WTC11 (cell line): ENCODE measurements around the gene PGAM1. TPM values are rescaled to one million over a fixed set of nuclear protein-coding genes. Genes with fewer than 3 reads are reported as not detected.

Experiments used
- ATAC-seq: fragments of 200-7000 bp; cut with Tn5 transposase; 2 replicates; pipeline ENCODE4 v1.10.0; 2021; ENCODE audit warnings: mild to moderate bottlenecking, moderate library complexity
- CTCF ChIA-PET: fragments of 300-600 bp; sonication (Branson Sonifier 250); formaldehyde crosslinking; loops from one replicate; lab custom pipeline; 2021; ENCODE audit warnings: antibody characterized with exemption; lab: Charles Lee
- POLR2A ChIA-PET: fragments of 350-600 bp; sonication (Branson Sonifier 250); formaldehyde crosslinking; loops from one replicate; lab custom pipeline; 2021; ENCODE audit warnings: antibody characterized with exemption; lab: Charles Lee
- DNase-seq: peaks from one replicate; pipeline ENCODE4 v3.0.0; 2021; ENCODE audit warnings: low spot score
- H3K27ac Mint-ChIP-seq: 2 replicates; pipeline ENCODE4 v1.8.0; 2021; ENCODE audit warnings: mixed read lengths
- H3K27me3 Mint-ChIP-seq: 2 replicates; pipeline ENCODE4 v1.8.0; 2021; ENCODE audit warnings: low read depth, mild to moderate bottlenecking, moderate library complexity, mixed read lengths
- H3K36me3 Mint-ChIP-seq: 2 replicates; pipeline ENCODE4 v1.8.0; 2021; ENCODE audit warnings: mixed read lengths
- H3K4me1 Mint-ChIP-seq: 2 replicates; pipeline ENCODE4 v1.8.0; 2022; ENCODE audit warnings: mixed read lengths
- H3K4me3 Mint-ChIP-seq: 2 replicates; pipeline ENCODE4 v1.8.0; 2021; ENCODE audit warnings: mild to moderate bottlenecking, moderate library complexity, mixed read lengths
- H3K9me3 Mint-ChIP-seq: 2 replicates; pipeline ENCODE4 v1.8.0; 2021; ENCODE audit warnings: mixed read lengths
- AR ChIP-seq: fragments of 250-450 bp; sonication (Bioruptor Pico); IDR thresholded peaks from 2 replicates; pipeline ENCODE4 v1.9.0; 2021; ENCODE audit warnings: mild to moderate bottlenecking
- ATF2 ChIP-seq: sonication (generic); formaldehyde crosslinking; IDR thresholded peaks from 2 replicates; pipeline ENCODE4 v1.8.1; 2022; ENCODE audit warnings: low read depth, missing genetic modification reagents, borderline replicate concordance
- ATF6 ChIP-seq: sonication (generic); formaldehyde crosslinking; IDR thresholded peaks from 2 replicates; pipeline ENCODE4 v1.8.1; 2023; ENCODE audit warnings: mild to moderate bottlenecking, missing genetic modification reagents
- CDX4 ChIP-seq: fragments of 250-450 bp; sonication (Bioruptor Pico); IDR thresholded peaks from 2 replicates; pipeline ENCODE4 v1.9.0; 2021; ENCODE audit warnings: moderate library complexity, mild to moderate bottlenecking, inconsistent platforms, borderline replicate concordance
- CREM ChIP-seq: sonication (generic); formaldehyde crosslinking; IDR thresholded peaks from 2 replicates; pipeline ENCODE4 v1.8.1; 2022; ENCODE audit warnings: mild to moderate bottlenecking, missing genetic modification reagents, moderate library complexity
- GABPB1 ChIP-seq: sonication (generic); formaldehyde crosslinking; IDR thresholded peaks from 2 replicates; pipeline ENCODE4 v1.8.1; 2023; ENCODE audit warnings: mild to moderate bottlenecking, missing genetic modification reagents
- HMGXB4 ChIP-seq: sonication (generic); formaldehyde crosslinking; IDR thresholded peaks from 2 replicates; pipeline ENCODE4 v1.8.1; 2023; ENCODE audit warnings: mild to moderate bottlenecking, moderate library complexity, missing genetic modification reagents
- MXD4 ChIP-seq: fragments of 250-450 bp; sonication (Bioruptor Pico); IDR thresholded peaks from 2 replicates; pipeline ENCODE4 v1.8.0; 2021; ENCODE audit warnings: mild to moderate bottlenecking, moderate library complexity, borderline replicate concordance
- PREB ChIP-seq: sonication (generic); formaldehyde crosslinking; IDR thresholded peaks from 2 replicates; pipeline ENCODE4 v1.8.1; 2022; ENCODE audit warnings: mild to moderate bottlenecking, missing genetic modification reagents, moderate library complexity, borderline replicate concordance
- PRRX2 ChIP-seq: fragments of 250-450 bp; sonication (Bioruptor Pico); IDR thresholded peaks from 2 replicates; pipeline ENCODE4 v1.8.0; 2021; ENCODE audit warnings: mild to moderate bottlenecking
- RORB ChIP-seq: fragments of 250-450 bp; sonication (Bioruptor Pico); IDR thresholded peaks from 2 replicates; pipeline ENCODE4 v1.9.0; 2021; ENCODE audit warnings: mild to moderate bottlenecking
- SP1 ChIP-seq: sonication (generic); formaldehyde crosslinking; conservative IDR thresholded peaks from 2 replicates; pipeline ENCODE4 v1.8.1; 2022; ENCODE audit warnings: missing genetic modification reagents
- ZBTB43 ChIP-seq: sonication (generic); formaldehyde crosslinking; IDR thresholded peaks from 2 replicates; pipeline ENCODE4 v1.8.1; 2023; ENCODE audit warnings: mild to moderate bottlenecking, missing genetic modification reagents
- ZNF281 ChIP-seq: sonication (generic); formaldehyde crosslinking; IDR thresholded peaks from 2 replicates; pipeline ENCODE4 v1.8.0; 2023; ENCODE audit warnings: mild to moderate bottlenecking, missing genetic modification reagents
- ZNF425 ChIP-seq: fragments of 250-450 bp; sonication (Bioruptor Pico); conservative IDR thresholded peaks from 2 replicates; pipeline ENCODE4 v1.9.0; 2021; ENCODE audit warnings: mild to moderate bottlenecking
- total RNA-seq: library from RNA; stranded (reverse); gene quantifications from 3 replicates; pipeline ENCODE4 v1.2.3, GENCODE V29; 2021

The PGAM1 gene
- total RNA-seq, 1 experiment from 2014 or later = 833 TPM

- TF ChIP-seq CDX4 = no peak
- no peak for TF ChIP-seq PRRX2
- no peak for TF ChIP-seq ATF6 (CRISPR knock-in tag)
- TF ChIP-seq SP1 (CRISPR knock-in tag) = no peak
- TF ChIP-seq RORB = no peak
- TF ChIP-seq, all 79 proteins: peak for 0
These were observed 18.1 kb upstream of the PGAM1 start (continued) for GRCh38 chr10:97407952-97408248.

- Mint-ChIP-seq H3K4me3 (no peak overlapping the region), H3K36me3 (no peaks in the 10 kb centered on the region), H3K27me3 (no peaks in the 10 kb centered on the region), H3K9me3 (no peaks in the 10 kb centered on the region), H3K4me1 (peaks cover 3% of the 10 kb centered on the region), H3K27ac (no peak overlapping the region)
- ChIA-PET POLR2A (interaction anchor here (0.5 kb wide), 1 partner anchor 21 kb away, joined by 6 read pairs; no protein-coding TSS in a partner anchor), CTCF (interaction anchor here (0.6 to 5.2 kb wide), 7 partner anchors 11 to 329 kb away, joined by 3 to 31 read pairs (median 4); no protein-coding TSS in a partner anchor)
- ATAC-seq = no peak
- no peak for DNase-seq
- no peak for TF ChIP-seq PREB (CRISPR knock-in tag)
These were observed 17.4 kb upstream of the PGAM1 start for GRCh38 chr10:97408496-97408992.

- no peaks in the 10 kb centered on the region for H3K27me3 Mint-ChIP-seq
- no peaks in the 10 kb centered on the region for H3K9me3 Mint-ChIP-seq
- H3K4me3 Mint-ChIP-seq = no peak overlapping the region
- H3K27ac Mint-ChIP-seq = no peak overlapping the region
- POLR2A ChIA-PET = interaction anchor here (0.7 kb wide), 1 partner anchor 881 kb away, joined by 5 read pairs; no protein-coding TSS in a partner anchor
- TF ChIP-seq ZNF425 (no peak), ZNF281 (CRISPR knock-in tag) (no peak), GABPB1 (CRISPR knock-in tag) (no peak), MXD4 (CRISPR knock-in tag) (no peak), ATF2 (CRISPR knock-in tag) (no peak), HMGXB4 (CRISPR knock-in tag) (no peak), ZBTB43 (CRISPR knock-in tag) (no peak), AR (CRISPR knock-in tag) (no peak), CREM (no peak)
- TF ChIP-seq, all 79 proteins: peak for 0
- CTCF ChIA-PET = no interaction called here
- no peaks in the 10 kb centered on the region for H3K36me3 Mint-ChIP-seq
- H3K4me1 Mint-ChIP-seq = peaks cover 10% of the 10 kb centered on the region
- no peak for DNase-seq
- ATAC-seq = no peak
These were observed 14.6 kb upstream of the PGAM1 start for GRCh38 chr10:97411406-97411805.
